GM12878 (cell line): ENCODE measurements around the gene CHAD. TPM values are rescaled to one million over a fixed set of nuclear protein-coding genes. Genes with fewer than 3 reads are reported as not detected.

Experiments
- ATAC-seq: fragments of 200-7000 bp; cut with Tn5 transposase; 3 replicates; pipeline ENCODE4 v1.9.1; 2020; ENCODE audit warnings: mild to moderate bottlenecking, moderate library complexity
- BruUV-seq: library from RNA; stranded (reverse); fragments of 400-500 nt; replicated peaks from 2 replicates; lab custom pipeline; 2021; lab: Mats Ljungman, UMichigan
- CTCF ChIA-PET: fragments of 300-600 bp; sonication (Branson Sonifier 250); formaldehyde crosslinking; extraction: SDS; loops from one replicate; lab custom pipeline; 2021; ENCODE audit warnings: inconsistent platforms; lab: Yijun Ruan, JAX
- POLR2A ChIA-PET: fragments of 350-600 bp; formaldehyde crosslinking; extraction: SDS; loops from one replicate; lab custom pipeline; 2021; ENCODE audit warnings: inconsistent platforms; lab: Charles Lee
- RAD21 ChIA-PET: fragments of 300-600 bp; sonication (Branson Sonifier 250); formaldehyde crosslinking; loops from one replicate; lab custom pipeline; 2023; ENCODE audit warnings: antibody characterized with exemption; ENCODE audit not compliant: unreplicated experiment; lab: Charles Lee
- SMC1A ChIA-PET: fragments of 300-600 bp; sonication (Branson Sonifier 250); formaldehyde crosslinking; loops from one replicate; lab custom pipeline; 2023; ENCODE audit not compliant: unreplicated experiment, uncharacterized antibody; lab: Charles Lee
- DNase-seq: peaks from one replicate; pipeline ENCODE4 v3.0.0-alpha.2; 2011; ENCODE audit warnings: low read depth, low spot score
- FAIRE-seq: peaks from 3 replicates; lab custom pipeline; 2011; peaks lifted over from hg19 to GRCh38; lab: Jason Lieb, UNC
- H2AFZ ChIP-seq: 2 replicates; pipeline ENCODE4 v1.6.0; 2011; ENCODE audit warnings: low read depth, low read length, control low read depth; ENCODE audit not compliant: control insufficient read depth
- H3K27ac ChIP-seq: 2 replicates; pipeline ENCODE4 v1.5.1; 2011; ENCODE audit warnings: control low read depth; ENCODE audit not compliant: control insufficient read depth, insufficient read depth
- H3K27me3 ChIP-seq, 2 experiments: replicated peaks in 1 of 2; 2 replicates each; pipeline versions ENCODE4 v1.6.0 to v1.6.1; 2011; ENCODE audit warnings: low read length in 1 of 2; ENCODE audit not compliant: control insufficient read depth in 2 of 2, insufficient read depth in 2 of 2
- H3K36me3 ChIP-seq, 2 experiments: 2 replicates each; pipeline ENCODE4 v1.5.1; 2011; ENCODE audit warnings: low read length in 1 of 2; ENCODE audit not compliant: control insufficient read depth in 2 of 2, insufficient read depth in 2 of 2
- H3K4me1 ChIP-seq: 2 replicates; pipeline ENCODE4 v1.6.1; 2011; ENCODE audit warnings: mild to moderate bottlenecking, low read length, moderate library complexity, mixed read lengths; ENCODE audit not compliant: control insufficient read depth, insufficient read depth
- H3K4me2 ChIP-seq: 2 replicates; pipeline ENCODE4 v1.6.0; 2011; ENCODE audit warnings: control low read depth; ENCODE audit not compliant: control insufficient read depth, insufficient read depth
- H3K4me3 ChIP-seq: fragments of 200-600 bp; sonication (generic); 2 replicates; pipeline ENCODE4 v1.5.1; 2016
- H3K79me2 ChIP-seq: 2 replicates; pipeline ENCODE4 v1.6.0; 2011; ENCODE audit warnings: low read length; ENCODE audit not compliant: control insufficient read depth, insufficient read depth
- H3K9ac ChIP-seq: 2 replicates; pipeline ENCODE4 v1.8.0; 2011; ENCODE audit warnings: low read length, control low read depth, mixed read lengths; ENCODE audit not compliant: control insufficient read depth, insufficient read depth
- H3K9me3 ChIP-seq: replicated peaks from 3 replicates; pipeline ENCODE4 v1.5.1; 2011; ENCODE audit warnings: mild to moderate bottlenecking, low read length; ENCODE audit not compliant: control insufficient read depth, insufficient read depth
- H4K20me1 ChIP-seq: 2 replicates; pipeline ENCODE4 v1.6.0; 2011; ENCODE audit not compliant: control insufficient read depth, insufficient read depth
- BHLHE40 ChIP-seq, 2 experiments: fragments of 450-650 bp in 1 of 2; IDR thresholded peaks; 2 replicates each; pipeline ENCODE4 v1.6.1; 2011 to 2017; ENCODE audit warnings: low read depth in 2 of 2, borderline replicate concordance in 1 of 2, improper control_type of control experiment in 1 of 2, low read length in 1 of 2, mild to moderate bottlenecking in 1 of 2
- GABPA ChIP-seq: IDR thresholded peaks from 2 replicates; pipeline ENCODE4 v1.6.1; 2014; ENCODE audit warnings: antibody characterized with exemption, low read depth, mild to moderate bottlenecking, inconsistent platforms
- KLF5 ChIP-seq: fragments of 450-650 bp; IDR thresholded peaks from 2 replicates; pipeline ENCODE4 v1.6.1; 2014; ENCODE audit warnings: mild to moderate bottlenecking; ENCODE audit not compliant: partially characterized antibody
- RAD51 ChIP-seq: fragments of 450-650 bp; IDR thresholded peaks from 2 replicates; pipeline ENCODE4 v1.6.1; 2016; ENCODE audit warnings: moderate library complexity, mild to moderate bottlenecking, inconsistent platforms
- STAT1 ChIP-seq: fragments of 450-650 bp; conservative IDR thresholded peaks from 2 replicates; pipeline ENCODE4 v1.6.1; 2014; ENCODE audit warnings: antibody characterized with exemption, mild to moderate bottlenecking
- ZNF384 ChIP-seq: IDR thresholded peaks from 2 replicates; pipeline ENCODE4 v1.6.1; 2012; ENCODE audit warnings: low read depth, mild to moderate bottlenecking, low read length, improper control_type of control experiment, borderline replicate concordance
- WGBS: methylation state at CpG from one replicate; pipeline ENCODE4 v1.1.6; 2016; ENCODE audit warnings: low lambda C conversion rate; ENCODE audit not compliant: insufficient replicate concordance, insufficient coverage; ENCODE audit errors: missing lambda C conversion rate; 5-methylcytosine and 5-hydroxymethylcytosine counted together
- in situ Hi-C: fragments of 300-500 bp; cut with MboI; formaldehyde crosslinking; loops from 9 replicates; pipeline ENCODE4 v1.14.3; 2018; ENCODE audit warnings: mixed read lengths
- intact Hi-C: fragments of 100-400 bp; cut with micrococcal nuclease; formaldehyde crosslinking; loops from one replicate; pipeline ENCODE4 v1.14.2; 2022; ENCODE audit not compliant: unreplicated experiment
- polyA plus RNA-seq, 11 experiments: library from polyadenylated mRNA; depleted of rRNA in 4 of 11; unstranded in 6 of 11; stranded (reverse) in 5 of 11; fragments of >200 nt; fragmentation: Nextera tagmentation in 4 of 11; fragmentation: Illumina TruSeq in 1 of 11; extraction: Ambion mirVana in 4 of 11; extraction: Trizol in 1 of 11; gene quantifications; 1 replicate in 1 of 11; 2 replicates in 10 of 11; pipeline versions ENCODE4 v1.2.1 to v1.2.3, GENCODE V29; 2011 to 2016; ENCODE audit warnings: inconsistent platforms in 2 of 11, missing spikeins in 2 of 11, low read depth in 1 of 11
- total RNA-seq, 4 experiments: library from RNA; depleted of rRNA in 3 of 4; stranded (reverse); fragments of >200 nt in 3 of 4; fragmentation: Illumina TruSeq in 1 of 4; extraction: Trizol in 1 of 4; gene quantifications; 2 replicates each; pipeline versions ENCODE4 v1.2.1 to v1.2.3, GENCODE V29; 2013 to 2021
- TF ChIP-seq, protein P1 (sequence below): fragments of 450-650 bp; IDR thresholded peaks from 2 replicates; pipeline ENCODE4 v1.6.1; 2016; ENCODE audit warnings: mild to moderate bottlenecking, moderate library complexity, borderline replicate concordance
- TF ChIP-seq, protein P2 (sequence below): fragments of 450-650 bp; IDR thresholded peaks from 2 replicates; pipeline ENCODE4 v1.6.1; 2014; ENCODE audit warnings: mild to moderate bottlenecking
- TF ChIP-seq, protein P3 (sequence below): fragments of 450-650 bp; IDR thresholded peaks from 2 replicates; pipeline ENCODE4 v1.6.1; 2017; ENCODE audit warnings: mild to moderate bottlenecking, moderate library complexity
- TF ChIP-seq, protein P4 (sequence below): IDR thresholded peaks from 2 replicates; pipeline ENCODE4 v1.6.1; 2011; ENCODE audit warnings: borderline replicate concordance, low read depth, mild to moderate bottlenecking, moderate library complexity, low read length; ENCODE audit not compliant: insufficient read depth, poor library complexity, severe bottlenecking

CHAD gene
- total and polyA plus RNA-seq, 10 of the 15 experiments (the other 5 are each of a cell fraction or from before 2014, with no cell fraction given) = 0.06 TPM; not detected in 9

DNA sequence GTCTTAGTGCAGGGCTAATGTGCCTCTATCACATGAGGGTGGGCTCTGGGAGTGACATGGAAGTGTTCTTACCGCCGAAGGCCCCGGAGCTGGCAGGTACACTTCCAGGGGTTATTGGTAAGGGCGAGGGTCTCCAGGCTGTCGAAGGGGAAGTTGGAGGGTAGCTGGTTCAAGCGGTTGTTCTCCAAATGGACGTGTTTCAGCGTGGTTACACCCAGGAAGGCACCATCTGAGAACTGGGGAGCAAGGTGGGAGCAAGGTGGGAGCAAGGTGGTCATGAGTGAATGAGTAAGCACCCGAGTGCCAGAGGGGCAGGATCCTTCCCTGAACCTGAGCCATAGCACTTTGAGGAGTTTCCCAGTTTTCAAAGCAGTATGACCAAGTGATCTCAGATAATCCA lies 3.0 kb downstream of the CHAD start:
- Histone ChIP-seq H3K9ac (no peak overlapping the region), H3K4me3 (no peak overlapping the region), H2AFZ (no peak overlapping the region), H3K79me2 (no peaks in the 10 kb centered on the region), H3K27ac (no peak overlapping the region), H3K4me2 (no peak overlapping the region), H4K20me1 (no peaks in the 10 kb centered on the region), H3K36me3 (no peaks in the 10 kb centered on the region), H3K4me1 (no peaks in the 10 kb centered on the region), H3K9me3 (no peaks in the 10 kb centered on the region), H3K27me3 (peaks cover 0 to 3% of the 10 kb centered on the region in 2 experiments; a peak in 2 of 4 replicates)
- FAIRE-seq = no peak
- CTCF ChIA-PET = interaction anchor here (1.7 kb wide), 1 partner anchor 68 kb away, joined by 4 read pairs; the partner anchor contains the start of gene LRRC59
- SMC1A ChIA-PET = no interaction called here
- no peak for DNase-seq
- in situ Hi-C loops = no loop called here
- no TSS peak for BruUV-seq
- 74% methylated on average over 9 of the region's 9 CpGs for WGBS
- intact Hi-C loops = no loop called here
- ATAC-seq = no peak
- POLR2A ChIA-PET = interaction anchor here (0.7 kb wide), 1 partner anchor 123 kb away, joined by 5 read pairs; no protein-coding TSS in a partner anchor
- RAD21 ChIA-PET = no interaction called here
- TF ChIP-seq GABPA (no peak), ZNF384 (no peak), BHLHE40 (IDR thresholded peaks at IDR 0.05; ENCODE audit: borderline replicate concordance in 1 of 2, low read depth in 2 of 2, low read length in 1 of 2) (no peak), KLF5 (no peak), RAD51 (no peak), STAT1 (no peak)
- TF ChIP-seq, protein P1, sequence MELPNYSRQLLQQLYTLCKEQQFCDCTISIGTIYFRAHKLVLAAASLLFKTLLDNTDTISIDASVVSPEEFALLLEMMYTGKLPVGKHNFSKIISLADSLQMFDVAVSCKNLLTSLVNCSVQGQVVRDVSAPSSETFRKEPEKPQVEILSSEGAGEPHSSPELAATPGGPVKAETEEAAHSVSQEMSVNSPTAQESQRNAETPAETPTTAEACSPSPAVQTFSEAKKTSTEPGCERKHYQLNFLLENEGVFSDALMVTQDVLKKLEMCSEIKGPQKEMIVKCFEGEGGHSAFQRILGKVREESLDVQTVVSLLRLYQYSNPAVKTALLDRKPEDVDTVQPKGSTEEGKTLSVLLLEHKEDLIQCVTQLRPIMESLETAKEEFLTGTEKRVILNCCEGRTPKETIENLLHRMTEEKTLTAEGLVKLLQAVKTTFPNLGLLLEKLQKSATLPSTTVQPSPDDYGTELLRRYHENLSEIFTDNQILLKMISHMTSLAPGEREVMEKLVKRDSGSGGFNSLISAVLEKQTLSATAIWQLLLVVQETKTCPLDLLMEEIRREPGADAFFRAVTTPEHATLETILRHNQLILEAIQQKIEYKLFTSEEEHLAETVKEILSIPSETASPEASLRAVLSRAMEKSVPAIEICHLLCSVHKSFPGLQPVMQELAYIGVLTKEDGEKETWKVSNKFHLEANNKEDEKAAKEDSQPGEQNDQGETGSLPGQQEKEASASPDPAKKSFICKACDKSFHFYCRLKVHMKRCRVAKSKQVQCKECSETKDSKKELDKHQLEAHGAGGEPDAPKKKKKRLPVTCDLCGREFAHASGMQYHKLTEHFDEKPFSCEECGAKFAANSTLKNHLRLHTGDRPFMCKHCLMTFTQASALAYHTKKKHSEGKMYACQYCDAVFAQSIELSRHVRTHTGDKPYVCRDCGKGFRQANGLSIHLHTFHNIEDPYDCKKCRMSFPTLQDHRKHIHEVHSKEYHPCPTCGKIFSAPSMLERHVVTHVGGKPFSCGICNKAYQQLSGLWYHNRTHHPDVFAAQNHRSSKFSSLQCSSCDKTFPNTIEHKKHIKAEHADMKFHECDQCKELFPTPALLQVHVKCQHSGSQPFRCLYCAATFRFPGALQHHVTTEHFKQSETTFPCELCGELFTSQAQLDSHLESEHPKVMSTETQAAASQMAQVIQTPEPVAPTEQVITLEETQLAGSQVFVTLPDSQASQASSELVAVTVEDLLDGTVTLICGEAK = no peak
- TF ChIP-seq, protein P2, sequence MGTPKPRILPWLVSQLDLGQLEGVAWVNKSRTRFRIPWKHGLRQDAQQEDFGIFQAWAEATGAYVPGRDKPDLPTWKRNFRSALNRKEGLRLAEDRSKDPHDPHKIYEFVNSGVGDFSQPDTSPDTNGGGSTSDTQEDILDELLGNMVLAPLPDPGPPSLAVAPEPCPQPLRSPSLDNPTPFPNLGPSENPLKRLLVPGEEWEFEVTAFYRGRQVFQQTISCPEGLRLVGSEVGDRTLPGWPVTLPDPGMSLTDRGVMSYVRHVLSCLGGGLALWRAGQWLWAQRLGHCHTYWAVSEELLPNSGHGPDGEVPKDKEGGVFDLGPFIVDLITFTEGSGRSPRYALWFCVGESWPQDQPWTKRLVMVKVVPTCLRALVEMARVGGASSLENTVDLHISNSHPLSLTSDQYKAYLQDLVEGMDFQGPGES = no peak
- TF ChIP-seq, protein P3, sequence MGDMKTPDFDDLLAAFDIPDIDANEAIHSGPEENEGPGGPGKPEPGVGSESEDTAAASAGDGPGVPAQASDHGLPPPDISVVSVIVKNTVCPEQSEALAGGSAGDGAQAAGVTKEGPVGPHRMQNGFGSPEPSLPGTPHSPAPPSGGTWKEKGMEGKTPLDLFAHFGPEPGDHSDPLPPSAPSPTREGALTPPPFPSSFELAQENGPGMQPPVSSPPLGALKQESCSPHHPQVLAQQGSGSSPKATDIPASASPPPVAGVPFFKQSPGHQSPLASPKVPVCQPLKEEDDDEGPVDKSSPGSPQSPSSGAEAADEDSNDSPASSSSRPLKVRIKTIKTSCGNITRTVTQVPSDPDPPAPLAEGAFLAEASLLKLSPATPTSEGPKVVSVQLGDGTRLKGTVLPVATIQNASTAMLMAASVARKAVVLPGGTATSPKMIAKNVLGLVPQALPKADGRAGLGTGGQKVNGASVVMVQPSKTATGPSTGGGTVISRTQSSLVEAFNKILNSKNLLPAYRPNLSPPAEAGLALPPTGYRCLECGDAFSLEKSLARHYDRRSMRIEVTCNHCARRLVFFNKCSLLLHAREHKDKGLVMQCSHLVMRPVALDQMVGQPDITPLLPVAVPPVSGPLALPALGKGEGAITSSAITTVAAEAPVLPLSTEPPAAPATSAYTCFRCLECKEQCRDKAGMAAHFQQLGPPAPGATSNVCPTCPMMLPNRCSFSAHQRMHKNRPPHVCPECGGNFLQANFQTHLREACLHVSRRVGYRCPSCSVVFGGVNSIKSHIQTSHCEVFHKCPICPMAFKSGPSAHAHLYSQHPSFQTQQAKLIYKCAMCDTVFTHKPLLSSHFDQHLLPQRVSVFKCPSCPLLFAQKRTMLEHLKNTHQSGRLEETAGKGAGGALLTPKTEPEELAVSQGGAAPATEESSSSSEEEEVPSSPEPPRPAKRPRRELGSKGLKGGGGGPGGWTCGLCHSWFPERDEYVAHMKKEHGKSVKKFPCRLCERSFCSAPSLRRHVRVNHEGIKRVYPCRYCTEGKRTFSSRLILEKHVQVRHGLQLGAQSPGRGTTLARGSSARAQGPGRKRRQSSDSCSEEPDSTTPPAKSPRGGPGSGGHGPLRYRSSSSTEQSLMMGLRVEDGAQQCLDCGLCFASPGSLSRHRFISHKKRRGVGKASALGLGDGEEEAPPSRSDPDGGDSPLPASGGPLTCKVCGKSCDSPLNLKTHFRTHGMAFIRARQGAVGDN = no peak
- TF ChIP-seq, protein P4, sequence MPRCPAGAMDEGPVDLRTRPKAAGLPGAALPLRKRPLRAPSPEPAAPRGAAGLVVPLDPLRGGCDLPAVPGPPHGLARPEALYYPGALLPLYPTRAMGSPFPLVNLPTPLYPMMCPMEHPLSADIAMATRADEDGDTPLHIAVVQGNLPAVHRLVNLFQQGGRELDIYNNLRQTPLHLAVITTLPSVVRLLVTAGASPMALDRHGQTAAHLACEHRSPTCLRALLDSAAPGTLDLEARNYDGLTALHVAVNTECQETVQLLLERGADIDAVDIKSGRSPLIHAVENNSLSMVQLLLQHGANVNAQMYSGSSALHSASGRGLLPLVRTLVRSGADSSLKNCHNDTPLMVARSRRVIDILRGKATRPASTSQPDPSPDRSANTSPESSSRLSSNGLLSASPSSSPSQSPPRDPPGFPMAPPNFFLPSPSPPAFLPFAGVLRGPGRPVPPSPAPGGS = no peak
